ENCODE results near the gene RNF130. TPM values are rescaled to one million over a fixed set of nuclear protein-coding genes. Genes with fewer than 3 reads are reported as not detected.
A peak's percentile ranks its signal among the peaks of the same experiment; 100 is the strongest.
"Not testable (repeated sequence)": the region's sequence is repeated elsewhere in the genome, so short reads cannot be mapped to it uniquely, and the experiment has no call there.

RNF130 gene
- total and polyA plus RNA-seq, 3 experiments from 2014 or later = 15.7 to 22.7 (median 15.9) TPM

GRCh38 chr5:179991106-179991505, 80.5 kb downstream of the RNF130 start:
- CTCF ChIA-PET = no interaction called here
- H3K4me1 Mint-ChIP-seq = no peaks in the 10 kb centered on the region
- POLR2A ChIA-PET = no interaction called here
- H3K4me1 ChIP-seq (ENCODE audit: insufficient read depth, low read length) = no peaks in the 10 kb centered on the region
- H3K4me3 Mint-ChIP-seq = no peak overlapping the region
- H3K9me3 Mint-ChIP-seq = peaks cover 0 to 13% (median 5%) of the 10 kb centered on the region in 5 donors
- no peak overlapping the region for H3K27ac ChIP-seq (ENCODE audit: low read depth, low read length)
- no peaks in the 10 kb centered on the region for H3K9me3 ChIP-seq (ENCODE audit: low read length)
- no peaks in the 10 kb centered on the region for H3K27me3 ChIP-seq (ENCODE audit: insufficient read depth, low read length, poor library complexity, severe bottlenecking)
- no peak for DNase-seq
- H3K36me3 Mint-ChIP-seq = peaks cover 0 to 10% (median 1%) of the 10 kb centered on the region in 3 donors
- H3K27ac Mint-ChIP-seq = no peak overlapping the region
- H3K4me3 ChIP-seq (ENCODE audit: low read length) = no peak overlapping the region
- peaks cover 0 to 4% of the 10 kb centered on the region in 2 donors for H3K27me3 Mint-ChIP-seq
- H3K36me3 ChIP-seq (ENCODE audit: insufficient read depth, low read length) = no peaks in the 10 kb centered on the region

- H3K27ac Mint-ChIP-seq; H3K9me3 ChIP-seq (ENCODE audit: low read length); H3K4me3 Mint-ChIP-seq; H3K27ac ChIP-seq (ENCODE audit: low read depth, low read length); CTCF ChIA-PET; H3K27me3 Mint-ChIP-seq; POLR2A ChIA-PET; H3K4me1 Mint-ChIP-seq; H3K4me1 ChIP-seq (ENCODE audit: insufficient read depth, low read length); H3K36me3 ChIP-seq (ENCODE audit: insufficient read depth, low read length); H3K4me3 ChIP-seq (ENCODE audit: low read length); DNase-seq; H3K27me3 ChIP-seq (ENCODE audit: insufficient read depth, low read length, poor library complexity, severe bottlenecking); H3K36me3 Mint-ChIP-seq: not testable (repeated sequence)
- peaks cover 0 to 13% (median 5%) of the 10 kb centered on the region in 5 donors for H3K9me3 Mint-ChIP-seq
These were observed 81.0 kb downstream of the RNF130 start for GRCh38 chr5:179990525-179990924.

- no peak overlapping the region for H3K27ac Mint-ChIP-seq
- no peaks in the 10 kb centered on the region for H3K4me1 Mint-ChIP-seq
- peaks cover 0 to 4% (median 1%) of the 10 kb centered on the region in 3 donors for H3K36me3 Mint-ChIP-seq
- no peaks in the 10 kb centered on the region for H3K4me1 ChIP-seq (ENCODE audit: insufficient read depth, low read length)
- no peak overlapping the region for H3K4me3 ChIP-seq (ENCODE audit: low read length)
- DNase-seq = no peak
- no peaks in the 10 kb centered on the region for H3K27me3 ChIP-seq (ENCODE audit: insufficient read depth, low read length, poor library complexity, severe bottlenecking)
- no peaks in the 10 kb centered on the region for H3K36me3 ChIP-seq (ENCODE audit: insufficient read depth, low read length)
- H3K9me3 ChIP-seq (ENCODE audit: low read length) = no peaks in the 10 kb centered on the region
- H3K27me3 Mint-ChIP-seq = peaks cover 0 to 6% of the 10 kb centered on the region in 2 donors
- H3K4me3 Mint-ChIP-seq = no peak overlapping the region
- peaks cover 0 to 2% (median 0%) of the 10 kb centered on the region in 5 donors for H3K9me3 Mint-ChIP-seq
- ChIA-PET POLR2A (no interaction called here), CTCF (no interaction called here)
- H3K27ac ChIP-seq (ENCODE audit: low read depth, low read length) = no peak overlapping the region
These were observed 85.2 kb downstream of the RNF130 start for GRCh38 chr5:179986328-179986727.

GRCh38 chr5:179981636-179982035, 89.9 kb downstream of the RNF130 start:
- DNase-seq = no peak
- Histone ChIP-seq H3K27me3 (ENCODE audit: insufficient read depth, low read length, poor library complexity, severe bottlenecking) (no peaks in the 10 kb centered on the region), H3K27ac (ENCODE audit: low read depth, low read length) (no peak overlapping the region), H3K4me3 (ENCODE audit: low read length) (no peak overlapping the region), H3K4me1 (ENCODE audit: insufficient read depth, low read length) (no peaks in the 10 kb centered on the region), H3K36me3 (ENCODE audit: insufficient read depth, low read length) (no peaks in the 10 kb centered on the region), H3K9me3 (ENCODE audit: low read length) (no peaks in the 10 kb centered on the region)
- Mint-ChIP-seq H3K4me3 (no peak overlapping the region), H3K27ac (no peak overlapping the region), H3K27me3 (peaks cover 0 to 1% of the 10 kb centered on the region in 2 donors), H3K9me3 (no peaks in the 10 kb centered on the region), H3K36me3 (peaks cover 0 to 31% (median 0%) of the 10 kb centered on the region in 3 donors), H3K4me1 (no peaks in the 10 kb centered on the region)
- ChIA-PET CTCF (no interaction called here), POLR2A (no interaction called here)

GRCh38 chr5:179980767-179981166, 90.8 kb downstream of the RNF130 start:
- DNase-seq = no peak
- H3K36me3 Mint-ChIP-seq = peaks cover 0 to 33% (median 0%) of the 10 kb centered on the region in 3 donors
- H3K4me3 Mint-ChIP-seq = no peak overlapping the region
- H3K4me1 Mint-ChIP-seq = no peaks in the 10 kb centered on the region
- ChIA-PET POLR2A (no interaction called here), CTCF (no interaction called here)
- no peaks in the 10 kb centered on the region for H3K27me3 ChIP-seq (ENCODE audit: insufficient read depth, low read length, poor library complexity, severe bottlenecking)
- peak overlapping the region in 2 of 8 donors; percentile 12 to 44 for H3K27ac Mint-ChIP-seq
- no peaks in the 10 kb centered on the region for H3K36me3 ChIP-seq (ENCODE audit: insufficient read depth, low read length)
- H3K4me3 ChIP-seq (ENCODE audit: low read length) = no peak overlapping the region
- H3K27me3 Mint-ChIP-seq = peaks cover 0 to 1% of the 10 kb centered on the region in 2 donors
- no peaks in the 10 kb centered on the region for H3K4me1 ChIP-seq (ENCODE audit: insufficient read depth, low read length)
- no peaks in the 10 kb centered on the region for H3K9me3 Mint-ChIP-seq
- H3K9me3 ChIP-seq (ENCODE audit: low read length) = no peaks in the 10 kb centered on the region
- no peak overlapping the region for H3K27ac ChIP-seq (ENCODE audit: low read depth, low read length)

- Histone ChIP-seq H3K27ac (ENCODE audit: low read depth, low read length) (no peak overlapping the region), H3K27me3 (ENCODE audit: insufficient read depth, low read length, poor library complexity, severe bottlenecking) (no peaks in the 10 kb centered on the region), H3K9me3 (ENCODE audit: low read length) (no peaks in the 10 kb centered on the region), H3K4me1 (ENCODE audit: insufficient read depth, low read length) (no peaks in the 10 kb centered on the region), H3K36me3 (ENCODE audit: insufficient read depth, low read length) (no peaks in the 10 kb centered on the region), H3K4me3 (ENCODE audit: low read length) (no peak overlapping the region)
- no peak for DNase-seq
- CTCF ChIA-PET = no interaction called here
- Mint-ChIP-seq H3K27me3 (no peaks in the 10 kb centered on the region), H3K4me3 (no peak overlapping the region), H3K9me3 (no peaks in the 10 kb centered on the region), H3K4me1 (no peaks in the 10 kb centered on the region), H3K36me3 (peaks cover 0 to 49% (median 2%) of the 10 kb centered on the region in 3 donors), H3K27ac (no peak overlapping the region)
- POLR2A ChIA-PET = no interaction called here
These were observed 92.8 kb downstream of the RNF130 start for GRCh38 chr5:179978792-179979191.

GRCh38 chr5:179975713-179976134, 95.8 kb downstream of the RNF130 start:
- POLR2A ChIA-PET = no interaction called here
- no peak overlapping the region for H3K27ac ChIP-seq (ENCODE audit: low read depth, low read length)

GRCh38 chr5:179974946-179975712, 96.4 kb downstream of the RNF130 start:
- POLR2A ChIA-PET = no interaction called here
- Histone ChIP-seq H3K4me1 (ENCODE audit: insufficient read depth, low read length) (no peaks in the 10 kb centered on the region), H3K27me3 (ENCODE audit: insufficient read depth, low read length, poor library complexity, severe bottlenecking) (no peaks in the 10 kb centered on the region), H3K36me3 (ENCODE audit: insufficient read depth, low read length) (no peaks in the 10 kb centered on the region), H3K4me3 (ENCODE audit: low read length) (no peak overlapping the region), H3K27ac (ENCODE audit: low read depth, low read length) (no peak overlapping the region), H3K9me3 (ENCODE audit: low read length) (no peaks in the 10 kb centered on the region)
- H3K4me1 Mint-ChIP-seq = peaks cover 0 to 7% (median 6%) of the 10 kb centered on the region in 3 donors
- no peak overlapping the region for H3K4me3 Mint-ChIP-seq
- H3K27me3 Mint-ChIP-seq = peaks cover 0 to 1% of the 10 kb centered on the region in 2 donors
- H3K9me3 Mint-ChIP-seq = no peaks in the 10 kb centered on the region
- no peak overlapping the region for H3K27ac Mint-ChIP-seq
- peak in 2 of 5 donors; percentile 1 to 12 for DNase-seq
- CTCF ChIA-PET = no interaction called here
- H3K36me3 Mint-ChIP-seq = peaks cover 0 to 51% (median 2%) of the 10 kb centered on the region in 3 donors

More at GRCh38 chr5:179975713-179976134, 95.8 kb downstream of the RNF130 start:
- Histone ChIP-seq H3K9me3 (ENCODE audit: low read length) (no peaks in the 10 kb centered on the region), H3K4me3 (ENCODE audit: low read length) (no peak overlapping the region), H3K4me1 (ENCODE audit: insufficient read depth, low read length) (no peaks in the 10 kb centered on the region), H3K27me3 (ENCODE audit: insufficient read depth, low read length, poor library complexity, severe bottlenecking) (no peaks in the 10 kb centered on the region), H3K36me3 (ENCODE audit: insufficient read depth, low read length) (no peaks in the 10 kb centered on the region)
- no peak overlapping the region for H3K27ac Mint-ChIP-seq
- H3K4me1 Mint-ChIP-seq = peaks cover 0 to 6% (median 6%) of the 10 kb centered on the region in 3 donors
- DNase-seq = no peak
- no peak overlapping the region for H3K4me3 Mint-ChIP-seq
- no peaks in the 10 kb centered on the region for H3K9me3 Mint-ChIP-seq
- CTCF ChIA-PET = no interaction called here
- peaks cover 0 to 1% of the 10 kb centered on the region in 2 donors for H3K27me3 Mint-ChIP-seq
- H3K36me3 Mint-ChIP-seq = peaks cover 0 to 52% (median 2%) of the 10 kb centered on the region in 3 donors
